AG04450 (cell line): ENCODE measurements around the gene C1orf35. TPM values are rescaled to one million over a fixed set of nuclear protein-coding genes. Genes with fewer than 3 reads are reported as not detected.

Source experiments
- CTCF ChIA-PET: fragments of 300-600, 350-600 bp; formaldehyde crosslinking; extraction: SDS; loops from one replicate; lab custom pipeline; 2022; ENCODE audit warnings: antibody characterized with exemption, inconsistent platforms; lab: Charles Lee
- POLR2A ChIA-PET: fragments of 350-600 bp; formaldehyde crosslinking; extraction: SDS; loops from one replicate; lab custom pipeline; 2021; ENCODE audit warnings: antibody characterized with exemption, inconsistent platforms; lab: Yijun Ruan, JAX
- DNase-seq: peaks from one replicate; pipeline ENCODE4 v3.0.0-alpha.2; 2011; ENCODE audit warnings: low read depth, low spot score
- H3K27ac ChIP-seq: one replicate; pipeline ENCODE4 v1.5.1; 2012; ENCODE audit warnings: low read depth, low read length, control low read depth
- H3K27me3 ChIP-seq: one replicate; pipeline ENCODE4 v1.6.0; 2012; ENCODE audit warnings: low read length; ENCODE audit not compliant: control insufficient read depth, insufficient read depth
- H3K4me3 ChIP-seq: 2 replicates; pipeline ENCODE4 v1.5.1; 2011; ENCODE audit warnings: mild to moderate bottlenecking, low read depth, low read length, control low read depth
- H3K9me3 ChIP-seq: 2 replicates; pipeline ENCODE4 v1.5.1; 2012; ENCODE audit warnings: low read length; ENCODE audit not compliant: control insufficient read depth, insufficient read depth
- polyA plus RNA-seq: library from polyadenylated mRNA; depleted of rRNA; stranded (reverse); fragments of >200 nt; gene quantifications from 2 replicates; pipeline ENCODE4 v1.2.3, GENCODE V29; 2011
- TF ChIP-seq, protein P1 (sequence below): IDR thresholded peaks from 2 replicates; pipeline ENCODE4 v1.5.1; 2011; ENCODE audit warnings: low read depth, low read length, control low read depth, inconsistent platforms

The C1orf35 gene
- polyA plus RNA-seq, 1 experiment = 3.6 TPM

- ChIA-PET POLR2A (interaction anchor here (0.6 to 0.8 kb wide), 2 partner anchors 16 to 359 kb away, joined by 5 read pairs; no protein-coding TSS in a partner anchor), CTCF (interaction anchor here (1.6 kb wide), 1 partner anchor 323 kb away, joined by 5 read pairs; no protein-coding TSS in a partner anchor)
- H3K9me3 ChIP-seq = peaks cover 8% of the 10 kb centered on the region; the same call in 1 of the 2 replicates
Observed at GRCh38 chr1:228084797-228085196, 18.3 kb downstream of the C1orf35 start.

DNA sequence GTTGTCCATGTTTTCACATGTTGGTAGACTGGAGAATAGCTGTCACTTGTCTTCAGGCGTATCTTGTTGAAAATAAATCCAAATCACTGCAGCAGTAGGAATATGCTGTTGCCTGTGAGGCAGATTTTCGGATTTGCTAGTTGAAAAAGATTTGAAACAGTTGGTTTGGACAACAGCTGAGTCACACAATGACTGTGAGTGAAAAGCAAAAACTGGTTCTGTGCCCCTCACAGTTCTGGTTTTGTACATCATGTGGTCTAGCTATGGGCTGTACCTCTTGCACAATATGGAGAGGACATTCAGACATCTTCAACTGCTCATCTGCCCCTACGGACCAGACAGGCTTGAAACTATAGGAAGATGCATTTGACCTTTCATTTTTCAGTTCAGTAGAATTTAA is 18.8 kb downstream of the C1orf35 start:
- ChIA-PET POLR2A (interaction anchor here (0.6 to 0.8 kb wide), 2 partner anchors 16 to 358 kb away, joined by 5 read pairs; no protein-coding TSS in a partner anchor), CTCF (interaction anchor here (1.6 kb wide), 1 partner anchor 322 kb away, joined by 5 read pairs; no protein-coding TSS in a partner anchor)
- H3K4me3 ChIP-seq = peak overlapping the region; percentile 99
- TF ChIP-seq, protein P1, sequence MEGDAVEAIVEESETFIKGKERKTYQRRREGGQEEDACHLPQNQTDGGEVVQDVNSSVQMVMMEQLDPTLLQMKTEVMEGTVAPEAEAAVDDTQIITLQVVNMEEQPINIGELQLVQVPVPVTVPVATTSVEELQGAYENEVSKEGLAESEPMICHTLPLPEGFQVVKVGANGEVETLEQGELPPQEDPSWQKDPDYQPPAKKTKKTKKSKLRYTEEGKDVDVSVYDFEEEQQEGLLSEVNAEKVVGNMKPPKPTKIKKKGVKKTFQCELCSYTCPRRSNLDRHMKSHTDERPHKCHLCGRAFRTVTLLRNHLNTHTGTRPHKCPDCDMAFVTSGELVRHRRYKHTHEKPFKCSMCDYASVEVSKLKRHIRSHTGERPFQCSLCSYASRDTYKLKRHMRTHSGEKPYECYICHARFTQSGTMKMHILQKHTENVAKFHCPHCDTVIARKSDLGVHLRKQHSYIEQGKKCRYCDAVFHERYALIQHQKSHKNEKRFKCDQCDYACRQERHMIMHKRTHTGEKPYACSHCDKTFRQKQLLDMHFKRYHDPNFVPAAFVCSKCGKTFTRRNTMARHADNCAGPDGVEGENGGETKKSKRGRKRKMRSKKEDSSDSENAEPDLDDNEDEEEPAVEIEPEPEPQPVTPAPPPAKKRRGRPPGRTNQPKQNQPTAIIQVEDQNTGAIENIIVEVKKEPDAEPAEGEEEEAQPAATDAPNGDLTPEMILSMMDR = no peak
- H3K27me3 ChIP-seq = no peaks in the 10 kb centered on the region
- DNase-seq = peak; percentile 50
- peak overlapping the region; percentile 73 for H3K27ac ChIP-seq
- peaks cover 8% of the 10 kb centered on the region; the same call in 1 of the 2 replicates for H3K9me3 ChIP-seq

More at GRCh38 chr1:228084797-228085196, 18.3 kb downstream of the C1orf35 start:
- no peaks in the 10 kb centered on the region for H3K27me3 ChIP-seq
- DNase-seq = no peak
- H3K4me3 ChIP-seq = peak overlapping the region; percentile 99
- H3K27ac ChIP-seq = peak overlapping the region; percentile 72
- TF ChIP-seq, protein P1 = no peak

- POLR2A ChIA-PET = no interaction called here
- TF ChIP-seq, protein P1 = 0 out of 2 replicates have a peak, but pooled peaks have one; percentile 0
- CTCF ChIA-PET = interaction anchor here (1.6 kb wide), 1 partner anchor 322 kb away, joined by 5 read pairs; no protein-coding TSS in a partner anchor
- no peak for DNase-seq
- no peaks in the 10 kb centered on the region for H3K27me3 ChIP-seq
- H3K9me3 ChIP-seq = peaks cover 8% of the 10 kb centered on the region; the same call in 1 of the 2 replicates
- H3K4me3 ChIP-seq = peak overlapping the region; percentile 99
- H3K27ac ChIP-seq = peak overlapping the region; percentile 73
Observed at GRCh38 chr1:228083871-228084278, 19.2 kb downstream of the C1orf35 start.

DNA sequence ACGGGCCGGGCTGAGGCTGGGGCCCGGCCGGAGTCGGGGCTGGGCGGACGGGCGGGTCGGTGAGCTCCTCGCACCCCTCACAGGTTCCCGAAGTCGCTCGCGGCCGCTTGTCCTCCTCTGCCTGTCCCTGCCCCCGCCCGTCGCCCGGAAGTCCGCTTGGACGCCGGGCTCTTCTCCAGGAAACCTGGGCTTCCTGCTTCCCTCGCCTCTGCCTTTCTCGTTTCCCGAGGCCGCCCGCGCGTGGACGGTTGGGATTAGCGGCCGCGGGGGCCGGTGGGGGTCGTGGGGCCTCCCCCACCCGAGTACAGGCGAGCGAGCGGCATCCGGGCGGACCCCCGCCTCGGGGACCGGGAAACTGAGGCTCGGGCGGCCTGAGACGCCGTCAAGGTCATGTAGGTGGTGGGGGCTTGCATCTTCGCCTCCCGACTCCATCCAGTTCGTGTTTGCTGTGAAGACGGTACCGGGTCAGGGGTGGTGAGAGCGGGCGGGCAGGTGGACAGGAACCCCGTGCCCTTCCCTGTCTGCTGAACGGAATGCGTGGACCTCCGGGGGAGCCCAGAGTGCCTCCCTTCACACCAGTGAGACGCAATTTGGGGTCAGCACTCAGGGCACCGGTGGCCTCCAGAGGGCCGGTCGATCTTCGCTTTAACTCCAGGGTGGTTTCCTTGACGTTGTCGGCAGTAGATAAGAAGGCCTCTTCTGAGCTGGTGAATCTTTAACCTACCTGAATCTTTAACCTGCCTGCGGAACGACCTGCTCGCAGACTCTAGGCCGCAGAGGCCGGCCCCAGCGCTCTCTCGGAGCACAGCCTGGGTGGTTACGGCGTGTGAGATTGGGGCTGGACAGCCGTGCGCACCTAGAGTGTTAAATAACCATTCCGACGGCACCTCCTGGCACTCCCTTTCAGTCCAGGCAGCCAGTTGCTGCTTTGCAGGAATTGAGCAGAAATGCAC is 19.9 kb downstream of the C1orf35 start:
- ChIA-PET CTCF (interaction anchor here (0.6 to 1.4 kb wide), 2 partner anchors 540 to 1535 kb away, joined by 3 to 6 read pairs; no protein-coding TSS in a partner anchor), POLR2A (interaction anchor here (0.6 kb wide), 1 partner anchor 289 kb away, joined by 3 read pairs; no protein-coding TSS in a partner anchor)
- no peak for DNase-seq
- no peaks in the 10 kb centered on the region for H3K27me3 ChIP-seq
- TF ChIP-seq, protein P1 = no peak
- peak overlapping the region; percentile 99 for H3K4me3 ChIP-seq
- H3K27ac ChIP-seq = peak overlapping the region; percentile 73
- H3K9me3 ChIP-seq = peaks cover 8% of the 10 kb centered on the region; the same call in 1 of the 2 replicates
